ENCODE data around the gene ERC2. TPM values are rescaled to one million over a fixed set of nuclear protein-coding genes. Genes with fewer than 3 reads are reported as not detected.

The ERC2 gene
- total RNA-seq, 2 donors from 2014 or later = 16.1 to 22.8 TPM

DNA sequence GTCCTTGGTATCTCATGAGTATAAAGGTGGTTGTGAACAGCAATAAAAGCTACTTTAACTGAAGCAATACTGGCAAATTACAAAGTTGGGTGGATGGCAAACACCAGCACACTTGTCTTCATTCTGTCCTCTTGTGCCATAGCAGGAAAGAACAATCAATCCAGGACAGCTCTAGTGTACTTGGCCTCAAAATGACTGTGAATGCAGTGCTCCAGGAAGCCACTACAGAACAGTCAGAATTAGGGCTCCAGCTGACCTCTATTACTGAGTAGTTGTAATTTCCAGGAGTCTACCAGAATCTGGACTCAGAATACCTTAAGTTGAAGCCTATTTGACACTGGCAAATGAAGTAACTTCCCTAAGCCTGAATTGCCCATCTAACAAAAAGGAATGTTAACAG is 642.2 kb downstream of the ERC2 start:
- H3K9me3 Mint-ChIP-seq = peaks cover 13% of the 10 kb centered on the region
- H3K27ac Mint-ChIP-seq = no peak overlapping the region
- no peak overlapping the region for H3K4me3 Mint-ChIP-seq
- Histone ChIP-seq H3K36me3 (ENCODE audit: control insufficient read depth, insufficient read depth, low read length) (no peaks in the 10 kb centered on the region), H3K9ac (ENCODE audit: extremely low read depth, low read length, poor library complexity, severe bottlenecking) (no peak overlapping the region), H3K4me1 (ENCODE audit: control insufficient read depth, insufficient read depth, low read length) (no peaks in the 10 kb centered on the region), H3K4me3 (ENCODE audit: low read length) (no peak overlapping the region), H3K9me3 (ENCODE audit: control insufficient read depth, low read length) (peaks cover 14% of the 10 kb centered on the region), H3K27ac (ENCODE audit: low read depth, low read length) (no peak overlapping the region), H3K27me3 (ENCODE audit: control insufficient read depth, insufficient read depth, low read length, poor library complexity, severe bottlenecking) (no peaks in the 10 kb centered on the region)
- no peak for DNase-seq
- no peaks in the 10 kb centered on the region for H3K4me1 Mint-ChIP-seq
- TF ChIP-seq, protein P1, sequence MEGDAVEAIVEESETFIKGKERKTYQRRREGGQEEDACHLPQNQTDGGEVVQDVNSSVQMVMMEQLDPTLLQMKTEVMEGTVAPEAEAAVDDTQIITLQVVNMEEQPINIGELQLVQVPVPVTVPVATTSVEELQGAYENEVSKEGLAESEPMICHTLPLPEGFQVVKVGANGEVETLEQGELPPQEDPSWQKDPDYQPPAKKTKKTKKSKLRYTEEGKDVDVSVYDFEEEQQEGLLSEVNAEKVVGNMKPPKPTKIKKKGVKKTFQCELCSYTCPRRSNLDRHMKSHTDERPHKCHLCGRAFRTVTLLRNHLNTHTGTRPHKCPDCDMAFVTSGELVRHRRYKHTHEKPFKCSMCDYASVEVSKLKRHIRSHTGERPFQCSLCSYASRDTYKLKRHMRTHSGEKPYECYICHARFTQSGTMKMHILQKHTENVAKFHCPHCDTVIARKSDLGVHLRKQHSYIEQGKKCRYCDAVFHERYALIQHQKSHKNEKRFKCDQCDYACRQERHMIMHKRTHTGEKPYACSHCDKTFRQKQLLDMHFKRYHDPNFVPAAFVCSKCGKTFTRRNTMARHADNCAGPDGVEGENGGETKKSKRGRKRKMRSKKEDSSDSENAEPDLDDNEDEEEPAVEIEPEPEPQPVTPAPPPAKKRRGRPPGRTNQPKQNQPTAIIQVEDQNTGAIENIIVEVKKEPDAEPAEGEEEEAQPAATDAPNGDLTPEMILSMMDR (conservative IDR thresholded peaks at IDR 0.05) = no peak
- H3K36me3 Mint-ChIP-seq (ENCODE audit: low read depth) = no peaks in the 10 kb centered on the region
- H3K27me3 Mint-ChIP-seq (ENCODE audit: insufficient read depth) = no peaks in the 10 kb centered on the region

GRCh38 chr3:55824406-55824805 is 643.9 kb downstream of the ERC2 start:
- TF ChIP-seq, protein P1 (conservative IDR thresholded peaks at IDR 0.05) = no peak
- DNase-seq = no peak
- Mint-ChIP-seq H3K36me3 (ENCODE audit: low read depth) (no peaks in the 10 kb centered on the region), H3K27me3 (ENCODE audit: insufficient read depth) (no peaks in the 10 kb centered on the region), H3K9me3 (peaks cover 2% of the 10 kb centered on the region), H3K4me3 (no peak overlapping the region), H3K4me1 (no peaks in the 10 kb centered on the region), H3K27ac (no peak overlapping the region)
- Histone ChIP-seq H3K9ac (ENCODE audit: extremely low read depth, low read length, poor library complexity, severe bottlenecking) (no peak overlapping the region), H3K4me3 (ENCODE audit: low read length) (no peak overlapping the region), H3K4me1 (ENCODE audit: control insufficient read depth, insufficient read depth, low read length) (no peaks in the 10 kb centered on the region), H3K9me3 (ENCODE audit: control insufficient read depth, low read length) (peaks cover 1% of the 10 kb centered on the region), H3K27me3 (ENCODE audit: control insufficient read depth, insufficient read depth, low read length, poor library complexity, severe bottlenecking) (no peaks in the 10 kb centered on the region), H3K27ac (ENCODE audit: low read depth, low read length) (no peak overlapping the region), H3K36me3 (ENCODE audit: control insufficient read depth, insufficient read depth, low read length) (no peaks in the 10 kb centered on the region)

GRCh38 chr3:55823829-55824228 is 644.4 kb downstream of the ERC2 start:
- no peaks in the 10 kb centered on the region for H3K9me3 Mint-ChIP-seq
- Histone ChIP-seq H3K9ac (ENCODE audit: extremely low read depth, low read length, poor library complexity, severe bottlenecking) (no peak overlapping the region), H3K4me1 (ENCODE audit: control insufficient read depth, insufficient read depth, low read length) (no peaks in the 10 kb centered on the region), H3K9me3 (ENCODE audit: control insufficient read depth, low read length) (no peaks in the 10 kb centered on the region), H3K36me3 (ENCODE audit: control insufficient read depth, insufficient read depth, low read length) (no peaks in the 10 kb centered on the region), H3K4me3 (ENCODE audit: low read length) (no peak overlapping the region), H3K27ac (ENCODE audit: low read depth, low read length) (no peak overlapping the region), H3K27me3 (ENCODE audit: control insufficient read depth, insufficient read depth, low read length, poor library complexity, severe bottlenecking) (no peaks in the 10 kb centered on the region)
- no peaks in the 10 kb centered on the region for H3K4me1 Mint-ChIP-seq
- H3K27me3 Mint-ChIP-seq (ENCODE audit: insufficient read depth) = no peaks in the 10 kb centered on the region
- no peak overlapping the region for H3K4me3 Mint-ChIP-seq
- no peak for DNase-seq
- 93 to 100% methylated on average over 1 of the region's 1 CpG for WGBS, 2 experiments (ENCODE audit: insufficient coverage in 1 of 2, insufficient read length in 1 of 2)
- TF ChIP-seq, protein P1 (conservative IDR thresholded peaks at IDR 0.05) = no peak
- no peak overlapping the region for H3K27ac Mint-ChIP-seq
- no peaks in the 10 kb centered on the region for H3K36me3 Mint-ChIP-seq (ENCODE audit: low read depth)
